Heart left ventricle (tissue), 13 donors: Measurements from ENCODE around the gene MICU1.

Source experiments
- POLR2A ChIP-seq, 2 donors: fragments of 450-650 bp; IDR thresholded peaks; one replicate each; pipeline ENCODE4 v1.6.1; 2017; ENCODE audit warnings: antibody characterized with exemption in 2 of 2, mild to moderate bottlenecking in 2 of 2, moderate library complexity in 2 of 2
- TF ChIP-seq, protein P1 (sequence below), 12 donors: fragments of 200-600 bp; sonication (generic) in 4 of 12; IDR thresholded peaks; one replicate each; pipeline versions ENCODE4 v1.5.0 to v1.8.0; 2018 to 2022; ENCODE audit warnings: antibody characterized with exemption in 12 of 12, mild to moderate bottlenecking in 5 of 12
- donor health status: ischemic (EF 13 %, LVEDD 7.1; RV severe dilation, severe dysfunction).
- donor health status: DM: no; HTN: yes; CAD: no.
- donor health status: DM: no; HTN: no; CAD: no.
- donor health status: ischemic (EF 25% LVEDD 6.9; RV normal size, moderate dysfunction).
- donor health status: ischemic (EF 25% LVEDD 5.7; RV mildly dilated, moderate dysfunction).
- donor health status: ischemic (EF 35%, LVEDD 5.7; RV mildly dilated, moderate dysfunction).
- donor health status: nonischemic (EF 11% LVEDD 7.7; RV severe dilation, severe dysfunction).
- donor health status: DM: yes; HTN: yes; CAD: no.
- donor health status: PGD.
- donor health status: ischemic (EF 29% LVEDD 5.4; RV normal size, mild dysfunction).
- donor health status: nonischemic (EF 23%, LVEDD 6.1; RV moderate dilation, normal function).

DNA sequence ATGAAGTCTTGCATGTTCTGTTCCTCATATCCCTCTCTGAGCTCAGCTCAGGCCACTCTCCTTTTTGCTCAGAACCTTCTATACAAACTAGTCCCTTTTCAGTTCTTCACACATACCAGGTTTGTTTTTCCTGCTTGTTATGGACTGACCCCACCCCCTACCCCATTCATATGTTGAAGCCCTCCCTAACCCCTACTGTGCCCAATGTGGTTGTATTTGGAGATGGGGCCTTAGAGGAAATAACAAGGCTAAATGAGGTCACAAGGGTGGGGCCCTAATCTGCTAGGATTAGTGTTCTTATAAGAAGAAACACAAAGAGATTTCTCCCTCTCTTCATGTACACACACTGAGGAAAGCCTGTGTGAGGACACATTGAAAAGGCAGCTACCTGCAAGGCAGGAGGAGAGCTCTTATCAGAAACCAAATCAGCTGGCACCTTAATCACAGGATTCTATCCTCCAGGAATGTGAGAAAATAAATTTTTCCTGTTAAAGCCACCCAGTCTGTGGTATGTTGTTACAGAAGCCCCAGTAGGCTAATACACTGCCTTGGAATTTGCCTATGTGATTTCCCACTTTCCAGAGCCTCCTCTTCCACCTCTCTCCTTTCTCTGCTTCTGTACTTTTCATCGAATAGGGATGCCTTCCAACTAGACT lies 203.9 kb downstream of the MICU1 start:
- TF ChIP-seq, protein P1, sequence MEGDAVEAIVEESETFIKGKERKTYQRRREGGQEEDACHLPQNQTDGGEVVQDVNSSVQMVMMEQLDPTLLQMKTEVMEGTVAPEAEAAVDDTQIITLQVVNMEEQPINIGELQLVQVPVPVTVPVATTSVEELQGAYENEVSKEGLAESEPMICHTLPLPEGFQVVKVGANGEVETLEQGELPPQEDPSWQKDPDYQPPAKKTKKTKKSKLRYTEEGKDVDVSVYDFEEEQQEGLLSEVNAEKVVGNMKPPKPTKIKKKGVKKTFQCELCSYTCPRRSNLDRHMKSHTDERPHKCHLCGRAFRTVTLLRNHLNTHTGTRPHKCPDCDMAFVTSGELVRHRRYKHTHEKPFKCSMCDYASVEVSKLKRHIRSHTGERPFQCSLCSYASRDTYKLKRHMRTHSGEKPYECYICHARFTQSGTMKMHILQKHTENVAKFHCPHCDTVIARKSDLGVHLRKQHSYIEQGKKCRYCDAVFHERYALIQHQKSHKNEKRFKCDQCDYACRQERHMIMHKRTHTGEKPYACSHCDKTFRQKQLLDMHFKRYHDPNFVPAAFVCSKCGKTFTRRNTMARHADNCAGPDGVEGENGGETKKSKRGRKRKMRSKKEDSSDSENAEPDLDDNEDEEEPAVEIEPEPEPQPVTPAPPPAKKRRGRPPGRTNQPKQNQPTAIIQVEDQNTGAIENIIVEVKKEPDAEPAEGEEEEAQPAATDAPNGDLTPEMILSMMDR (IDR thresholded peaks at IDR 0.05) = no peak
- no peak for TF ChIP-seq POLR2A (IDR thresholded peaks at IDR 0.05)
